Progenitor cell of endocrine pancreas (in vitro differentiated cells): Measurements from ENCODE around the gene CDS2. TPM values are rescaled to one million over a fixed set of nuclear protein-coding genes. Genes with fewer than 3 reads are reported as not detected.

Experiments
- DNase-seq: peaks from one replicate; pipeline ENCODE4 v3.0.0; 2021; ENCODE audit warnings: low spot score; ENCODE audit not compliant: unreplicated experiment
- H3K27ac Mint-ChIP-seq: 2 replicates; pipeline ENCODE4 v1.8.0; 2021; ENCODE audit warnings: mild to moderate bottlenecking, moderate library complexity, mixed read lengths
- H3K27me3 Mint-ChIP-seq: 2 replicates; pipeline ENCODE4 v1.8.0; 2021; ENCODE audit warnings: mixed read lengths
- H3K36me3 Mint-ChIP-seq: 2 replicates; pipeline ENCODE4 v1.8.0; 2022; ENCODE audit warnings: mixed read lengths; ENCODE audit not compliant: insufficient read depth
- H3K4me1 Mint-ChIP-seq: 2 replicates; pipeline ENCODE4 v1.8.0; 2021; ENCODE audit warnings: low read depth, mixed read lengths
- H3K4me3 Mint-ChIP-seq: 2 replicates; pipeline ENCODE4 v1.8.0; 2021; ENCODE audit warnings: low read depth, mild to moderate bottlenecking, moderate library complexity, mixed read lengths
- H3K9me3 Mint-ChIP-seq: 2 replicates; pipeline ENCODE4 v1.8.0; 2021; ENCODE audit warnings: low read depth, mixed read lengths
- CTCF ChIP-seq: fragments of 200-600 bp; sonication (generic); IDR thresholded peaks from one replicate; pipeline ENCODE4 v1.5.0; 2021; ENCODE audit warnings: antibody characterized with exemption, mild to moderate bottlenecking; ENCODE audit not compliant: unreplicated experiment
- total RNA-seq: library from RNA; stranded (reverse); gene quantifications from 2 replicates; pipeline ENCODE4 v1.2.1, GENCODE V29; 2021

Gene CDS2
- total RNA-seq, 1 donor from 2014 or later = 57.5 TPM

GRCh38 chr20:5220321-5221060 lies 93.7 kb downstream of the CDS2 start:
- no peak for DNase-seq
- H3K4me1 Mint-ChIP-seq = peaks cover 2% of the 10 kb centered on the region
- H3K4me3 Mint-ChIP-seq = no peak overlapping the region
- no peak overlapping the region for H3K27ac Mint-ChIP-seq
- H3K27me3 Mint-ChIP-seq = no peaks in the 10 kb centered on the region
- H3K9me3 Mint-ChIP-seq = no peaks in the 10 kb centered on the region
- H3K36me3 Mint-ChIP-seq = no peaks in the 10 kb centered on the region
- TF ChIP-seq CTCF = no peak

GRCh38 chr20:5221061-5221430 lies 94.2 kb downstream of the CDS2 start:
- no peak for TF ChIP-seq CTCF
- Mint-ChIP-seq H3K4me3 (no peak overlapping the region), H3K4me1 (peaks cover 2% of the 10 kb centered on the region), H3K27me3 (no peaks in the 10 kb centered on the region), H3K36me3 (no peaks in the 10 kb centered on the region), H3K9me3 (no peaks in the 10 kb centered on the region), H3K27ac (no peak overlapping the region)
- DNase-seq = no peak

GRCh38 chr20:5222919-5223634 lies 96.3 kb downstream of the CDS2 start:
- Mint-ChIP-seq H3K36me3 (no peaks in the 10 kb centered on the region), H3K27me3 (no peaks in the 10 kb centered on the region), H3K4me1 (peaks cover 2% of the 10 kb centered on the region), H3K9me3 (no peaks in the 10 kb centered on the region), H3K4me3 (no peak overlapping the region), H3K27ac (peak overlapping the region; percentile 15)
- DNase-seq = peak; percentile 22
- peak; percentile 91 for TF ChIP-seq CTCF

GRCh38 chr20:5230544-5230943 lies 103.7 kb downstream of the CDS2 start:
- H3K9me3 Mint-ChIP-seq = no peaks in the 10 kb centered on the region
- peaks cover 17% of the 10 kb centered on the region for H3K27me3 Mint-ChIP-seq
- H3K4me3 Mint-ChIP-seq = no peak overlapping the region
- no peak for TF ChIP-seq CTCF
- H3K36me3 Mint-ChIP-seq = no peaks in the 10 kb centered on the region
- no peak overlapping the region for H3K27ac Mint-ChIP-seq
- H3K4me1 Mint-ChIP-seq = no peaks in the 10 kb centered on the region
- DNase-seq = no peak

- Mint-ChIP-seq H3K27me3 (peaks cover 39% of the 10 kb centered on the region), H3K36me3 (no peaks in the 10 kb centered on the region), H3K27ac (no peak overlapping the region), H3K4me3 (no peak overlapping the region), H3K4me1 (peaks cover 5% of the 10 kb centered on the region), H3K9me3 (peaks cover 9% of the 10 kb centered on the region)
- no peak for DNase-seq
- TF ChIP-seq CTCF = no peak
Measured at GRCh38 chr20:5234158-5234557, 107.3 kb downstream of the CDS2 start.
